ENCODE data around the gene IGF2BP3.

GRCh38 chr7:23449941-23450340 is 20.4 kb downstream of the IGF2BP3 start:
- TF ChIP-seq CTCF (IDR thresholded peaks at IDR 0.05; ENCODE audit: extremely low read depth in 1 of 2, insufficient read depth in 1 of 2, low read depth in 1 of 2, low read length in 2 of 2) (no peak), POLR2A (IDR thresholded peaks at IDR 0.05; ENCODE audit: low read depth, low read length) (no peak), JUN (IDR thresholded peaks at IDR 0.05; ENCODE audit: borderline replicate concordance, insufficient read depth, insufficient read length, low read depth) (no peak), EZH2 (IDR thresholded peaks at IDR 0.05; ENCODE audit: borderline replicate concordance, low read depth, low read length, severe bottlenecking) (no peak)

Measured in endothelial cell of umbilical vein (primary cell).